IgD-negative memory B cell (primary cell): ENCODE results near the gene SNAP47. TPM values are rescaled to one million over a fixed set of nuclear protein-coding genes. Genes with fewer than 3 reads are reported as not detected.

Experiments
- H3K27ac Mint-ChIP-seq, 3 donors: one replicate each; pipeline ENCODE4 v1.8.0; 2020 to 2022; ENCODE audit warnings: mild to moderate bottlenecking in 3 of 3, mixed read lengths in 3 of 3, moderate library complexity in 1 of 3
- H3K27me3 Mint-ChIP-seq: one replicate; pipeline ENCODE4 v1.8.0; 2021; ENCODE audit warnings: mixed read lengths
- H3K36me3 Mint-ChIP-seq: one replicate; pipeline ENCODE4 v1.8.0; 2020; ENCODE audit warnings: mild to moderate bottlenecking, mixed read lengths
- H3K4me1 Mint-ChIP-seq, 3 donors: one replicate each; pipeline ENCODE4 v1.8.0; 2020 to 2022; ENCODE audit warnings: mixed read lengths in 3 of 3, mild to moderate bottlenecking in 1 of 3
- H3K4me3 Mint-ChIP-seq, 4 donors: one replicate each; pipeline ENCODE4 v1.8.0; 2020 to 2022; ENCODE audit warnings: mild to moderate bottlenecking in 4 of 4, mixed read lengths in 4 of 4, moderate library complexity in 3 of 4
- H3K9me3 Mint-ChIP-seq, 3 donors: one replicate each; pipeline ENCODE4 v1.8.0; 2020 to 2021; ENCODE audit warnings: mixed read lengths in 3 of 3, mild to moderate bottlenecking in 1 of 3
- polyA plus RNA-seq: library from polyadenylated mRNA; unstranded; fragments of 300-500 nt; fragmentation: Illumina TruSeq; gene quantifications from one replicate; pipeline ENCODE4 v1.2.3, GENCODE V29; 2021

The SNAP47 gene
- polyA plus RNA-seq, 1 donor from 2014 or later = 42.9 TPM

DNA sequence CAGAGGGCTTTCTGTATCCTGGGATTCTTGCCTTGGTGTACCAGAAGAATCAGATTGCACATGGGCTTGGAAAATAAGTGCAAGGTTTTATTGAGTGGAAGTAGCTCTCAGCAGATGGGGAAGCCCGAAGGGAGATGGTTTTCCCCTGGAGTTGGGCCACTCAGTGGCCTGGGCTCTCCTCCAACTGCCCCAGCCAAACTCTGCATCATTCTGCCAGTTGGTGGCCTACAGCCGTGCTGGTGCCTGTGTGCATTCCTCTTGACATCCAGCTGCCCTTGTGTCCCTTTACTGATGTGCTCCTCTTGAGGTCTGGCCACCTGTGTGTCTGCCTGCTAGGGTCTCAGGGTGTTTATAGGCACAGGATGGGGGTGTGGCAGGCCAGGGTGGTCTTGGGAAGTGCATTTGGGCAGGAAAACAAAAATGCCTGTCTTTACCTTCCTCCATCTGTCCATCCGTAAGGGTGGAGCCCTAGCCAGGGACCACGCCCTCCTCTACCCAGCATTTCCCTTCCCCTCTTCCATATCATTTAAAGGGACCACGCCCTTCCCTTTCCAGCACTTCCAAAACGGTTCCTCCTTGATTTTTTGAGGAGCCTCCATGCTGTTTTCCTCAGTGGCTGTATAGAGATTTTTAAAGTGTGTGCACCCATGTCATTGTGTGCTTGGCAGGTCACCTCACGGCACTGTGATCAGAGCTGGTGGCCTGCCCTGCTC is 18.9 kb downstream of the SNAP47 start:
- Mint-ChIP-seq H3K27ac (peak overlapping the region in 1 of 3 donors; percentile 40), H3K36me3 (peaks cover 7% of the 10 kb centered on the region), H3K27me3 (no peaks in the 10 kb centered on the region), H3K9me3 (no peaks in the 10 kb centered on the region), H3K4me1 (peaks cover 0 to 20% (median 7%) of the 10 kb centered on the region in 3 donors), H3K4me3 (no peak overlapping the region)

DNA sequence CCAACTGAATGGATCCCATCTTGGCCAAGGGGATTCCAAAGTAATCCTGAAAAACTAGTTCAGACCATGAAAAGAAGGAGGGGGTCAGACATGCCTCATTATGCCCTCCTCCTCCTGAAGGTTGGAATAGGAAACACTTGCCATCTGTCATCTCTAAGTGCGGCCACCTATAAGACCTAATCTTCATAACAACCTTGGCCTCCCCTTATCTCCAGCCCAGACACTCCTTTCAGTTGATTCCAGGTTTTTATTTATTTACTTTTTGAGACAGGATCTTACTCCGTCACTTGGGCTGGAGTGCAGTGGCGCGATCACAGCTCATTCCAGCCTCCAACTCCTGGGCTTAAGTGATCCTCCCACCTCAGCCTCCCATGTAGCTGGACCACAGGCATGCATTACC is 19.7 kb downstream of the SNAP47 start:
- Mint-ChIP-seq H3K27me3 (no peaks in the 10 kb centered on the region), H3K36me3 (peaks cover 13% of the 10 kb centered on the region)

DNA sequence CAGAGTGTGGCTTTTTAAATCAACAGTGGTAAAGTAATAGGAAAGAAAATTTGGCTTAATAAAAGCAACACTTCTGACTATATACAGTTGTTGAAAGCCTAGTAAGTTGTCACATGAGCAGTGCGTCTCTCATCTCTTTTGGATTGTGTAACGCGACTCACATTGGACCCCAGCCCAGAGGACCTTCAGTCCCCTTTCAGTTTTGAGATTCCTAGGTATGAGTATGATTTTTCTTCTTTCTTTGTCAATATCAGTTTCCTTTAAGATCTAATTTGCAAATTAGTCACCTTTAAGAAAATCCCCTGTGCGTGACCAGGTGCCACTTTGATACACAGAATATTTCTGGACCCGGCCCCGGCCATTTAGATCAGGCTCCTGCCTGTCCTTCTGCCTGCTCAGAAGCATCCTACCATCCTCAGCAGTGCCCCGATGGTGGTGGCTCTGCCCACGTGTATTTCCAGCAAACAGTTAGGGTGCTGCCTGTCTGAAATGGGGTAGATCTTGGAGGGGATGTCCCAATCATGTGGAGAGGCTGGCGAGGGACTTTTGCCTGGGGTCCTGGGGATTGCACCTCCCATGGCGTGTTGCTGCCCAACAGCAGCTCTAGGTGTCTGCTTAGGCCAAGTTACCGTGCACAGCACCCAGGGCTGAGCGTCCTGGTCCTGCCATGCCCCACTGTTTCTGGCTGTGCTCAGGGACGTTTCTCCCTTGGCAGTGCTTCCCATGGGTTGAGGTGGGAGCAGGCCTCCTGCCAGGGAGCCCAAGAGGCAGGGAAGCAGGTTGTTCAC is 21.1 kb downstream of the SNAP47 start:
- Mint-ChIP-seq H3K9me3 (no peaks in the 10 kb centered on the region), H3K27ac (peak overlapping the region in 1 of 3 donors; percentile 43), H3K27me3 (no peaks in the 10 kb centered on the region), H3K4me3 (no peak overlapping the region), H3K4me1 (peaks cover 7 to 21% (median 9%) of the 10 kb centered on the region in 3 donors), H3K36me3 (peaks cover 9% of the 10 kb centered on the region)

More for the DNA sequence above, 19.7 kb downstream of the SNAP47 start:
- Mint-ChIP-seq H3K4me3 (no peak overlapping the region), H3K27ac (no peak overlapping the region), H3K4me1 (peaks cover 0 to 17% (median 7%) of the 10 kb centered on the region in 3 donors), H3K9me3 (no peaks in the 10 kb centered on the region)

DNA sequence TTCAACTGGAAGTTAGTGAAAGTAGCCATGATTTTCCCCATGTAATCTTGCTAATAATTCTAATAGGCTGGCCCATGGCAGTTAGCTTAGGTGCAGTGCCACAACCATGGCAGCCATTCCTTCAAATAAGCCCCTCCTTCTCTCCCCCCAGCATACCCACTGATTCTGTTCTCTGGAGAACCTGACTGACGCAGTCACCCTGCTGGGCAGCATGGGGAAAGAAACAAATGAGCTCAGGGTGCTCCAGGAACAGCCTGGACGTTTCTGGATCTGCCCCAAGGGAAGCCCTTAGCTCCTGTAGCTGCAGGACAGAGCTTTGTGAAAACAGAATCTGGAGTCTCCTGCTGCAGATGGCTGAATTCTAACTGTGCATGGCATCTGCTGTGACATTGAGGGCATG is 22.5 kb downstream of the SNAP47 start:
- Mint-ChIP-seq H3K27me3 (no peaks in the 10 kb centered on the region), H3K9me3 (no peaks in the 10 kb centered on the region), H3K4me1 (peaks cover 11 to 23% (median 15%) of the 10 kb centered on the region in 3 donors), H3K27ac (no peak overlapping the region), H3K36me3 (peaks cover 8% of the 10 kb centered on the region), H3K4me3 (no peak overlapping the region)

DNA sequence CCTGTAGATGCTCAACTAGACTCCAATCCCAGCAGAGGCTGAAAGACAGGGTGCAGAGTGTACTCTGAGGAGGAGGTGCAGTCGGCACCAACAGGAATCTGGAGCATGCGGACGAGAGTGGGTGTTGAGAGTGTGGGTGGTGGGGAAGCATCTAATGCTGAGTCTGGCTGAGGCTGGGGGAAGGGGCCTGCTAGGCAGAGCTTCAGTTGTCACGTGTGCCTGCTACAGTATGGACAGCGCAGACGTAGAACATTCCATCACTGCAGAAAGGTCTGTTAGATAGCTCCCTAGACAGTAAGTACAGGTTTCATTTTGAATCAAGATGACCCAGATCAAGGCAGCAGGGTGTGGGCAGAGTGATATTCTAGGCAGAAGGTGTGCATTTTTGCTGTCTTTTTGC is 23.1 kb downstream of the SNAP47 start:
- Mint-ChIP-seq H3K4me3 (no peak overlapping the region), H3K27me3 (no peaks in the 10 kb centered on the region), H3K9me3 (no peaks in the 10 kb centered on the region), H3K27ac (no peak overlapping the region), H3K4me1 (peaks cover 11 to 23% (median 15%) of the 10 kb centered on the region in 3 donors), H3K36me3 (peaks cover 8% of the 10 kb centered on the region)

GRCh38 chr1:227759341-227760300 is 24.4 kb downstream of the SNAP47 start:
- Mint-ChIP-seq H3K27me3 (no peaks in the 10 kb centered on the region), H3K36me3 (peaks cover 8% of the 10 kb centered on the region), H3K27ac (peak overlapping the region in 1 of 3 donors; percentile 67), H3K4me3 (no peak overlapping the region), H3K9me3 (no peaks in the 10 kb centered on the region), H3K4me1 (peaks cover 11 to 18% (median 15%) of the 10 kb centered on the region in 3 donors)

GRCh38 chr1:227760377-227760776 is 25.1 kb downstream of the SNAP47 start:
- Mint-ChIP-seq H3K27ac (peak overlapping the region in 1 of 3 donors; percentile 65), H3K27me3 (no peaks in the 10 kb centered on the region), H3K9me3 (no peaks in the 10 kb centered on the region), H3K4me1 (peaks cover 11 to 18% (median 15%) of the 10 kb centered on the region in 3 donors), H3K36me3 (peaks cover 8% of the 10 kb centered on the region), H3K4me3 (no peak overlapping the region)

DNA sequence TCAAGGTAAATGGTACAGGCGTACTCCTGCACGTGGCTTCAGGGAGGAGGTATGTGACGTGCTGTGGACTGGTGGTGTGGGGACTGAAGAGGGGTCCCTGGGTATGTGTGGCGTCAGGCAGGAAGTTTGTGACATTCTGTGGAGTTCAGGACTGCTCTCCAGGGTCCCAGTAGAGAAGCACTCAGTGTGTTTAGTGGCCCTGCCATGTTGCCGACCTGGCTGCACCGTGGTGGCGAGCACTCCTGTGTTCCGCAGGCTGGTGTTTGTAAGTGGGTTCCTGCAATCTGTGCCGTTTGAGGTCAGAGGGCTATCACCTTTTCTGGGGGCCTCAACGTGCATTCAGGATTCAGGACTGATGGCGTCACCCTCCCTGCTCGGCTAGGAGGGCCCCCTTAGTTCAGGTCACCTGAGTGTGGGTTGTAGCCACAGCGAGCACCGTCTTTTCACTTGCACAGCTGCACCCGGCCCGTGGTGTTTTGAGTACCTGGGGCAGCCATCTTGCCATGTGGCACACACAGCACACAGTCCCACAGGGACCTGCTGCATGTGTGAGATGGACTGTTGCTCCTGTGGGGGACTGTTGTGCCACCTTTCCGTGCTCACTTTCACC is 26.5 kb downstream of the SNAP47 start:
- Mint-ChIP-seq H3K4me1 (peaks cover 11 to 19% (median 15%) of the 10 kb centered on the region in 3 donors), H3K36me3 (peaks cover 8% of the 10 kb centered on the region), H3K27ac (no peak overlapping the region), H3K9me3 (no peaks in the 10 kb centered on the region), H3K27me3 (no peaks in the 10 kb centered on the region), H3K4me3 (no peak overlapping the region)

GRCh38 chr1:227762231-227762911 is 27.1 kb downstream of the SNAP47 start:
- Mint-ChIP-seq H3K36me3 (peaks cover 8% of the 10 kb centered on the region), H3K27me3 (no peaks in the 10 kb centered on the region), H3K4me1 (peaks cover 8 to 21% (median 15%) of the 10 kb centered on the region in 3 donors), H3K4me3 (peak overlapping the region in 2 of 4 donors; percentile 28 to 32), H3K9me3 (no peaks in the 10 kb centered on the region), H3K27ac (peak overlapping the region in 1 of 3 donors; percentile 78)

GRCh38 chr1:227763246-227764018 is 28.2 kb downstream of the SNAP47 start:
- Mint-ChIP-seq H3K4me1 (peaks cover 8 to 21% (median 15%) of the 10 kb centered on the region in 3 donors), H3K4me3 (no peak overlapping the region), H3K27me3 (no peaks in the 10 kb centered on the region), H3K9me3 (no peaks in the 10 kb centered on the region), H3K36me3 (peaks cover 13% of the 10 kb centered on the region), H3K27ac (no peak overlapping the region)

GRCh38 chr1:227764019-227764391 is 28.8 kb downstream of the SNAP47 start:
- Mint-ChIP-seq H3K36me3 (peaks cover 15% of the 10 kb centered on the region), H3K4me1 (peaks cover 8 to 21% (median 15%) of the 10 kb centered on the region in 3 donors), H3K9me3 (no peaks in the 10 kb centered on the region), H3K4me3 (no peak overlapping the region), H3K27me3 (no peaks in the 10 kb centered on the region), H3K27ac (peak overlapping the region in 1 of 3 donors; percentile 76)

GRCh38 chr1:227765261-227766014 is 30.2 kb downstream of the SNAP47 start:
- Mint-ChIP-seq H3K27me3 (no peaks in the 10 kb centered on the region), H3K9me3 (no peaks in the 10 kb centered on the region), H3K4me1 (peaks cover 8 to 20% (median 15%) of the 10 kb centered on the region in 3 donors), H3K36me3 (peaks cover 8% of the 10 kb centered on the region), H3K27ac (no peak overlapping the region), H3K4me3 (peak overlapping the region in 1 of 4 donors; percentile 60)
